Measurements from ENCODE around the gene ADARB1. TPM values are rescaled to one million over a fixed set of nuclear protein-coding genes. Genes with fewer than 3 reads are reported as not detected.

ADARB1 gene
- total and polyA plus RNA-seq, 9 of the 15 experiments (the other 6 are each of a cell fraction or from before 2014, with no cell fraction given), result 6.7 to 16.0 (median 8.3) TPM

- FAIRE-seq, result no peak
- Histone ChIP-seq H3K9me3 (replicated peaks; ENCODE audit: control insufficient read depth, insufficient read depth, low read depth, low read length) (peaks cover 10% of the 10 kb centered on the region), H2AFZ (ENCODE audit: low read depth, low read length) (no peak overlapping the region), H4K20me1 (replicated peaks; ENCODE audit: control insufficient read depth, insufficient read depth, low read length) (no peaks in the 10 kb centered on the region; the same call in 1 of the 2 replicates), H3K27ac (ENCODE audit: extremely low read depth, low read depth, low read length) (no peak overlapping the region), H3K79me2 (ENCODE audit: control insufficient read depth, insufficient read depth, low read length) (no peaks in the 10 kb centered on the region), H3K9me1 (ENCODE audit: control insufficient read depth, insufficient read depth, low read length) (no peaks in the 10 kb centered on the region), H3K9ac (ENCODE audit: insufficient read depth in 1 of 2, low read depth in 2 of 2, low read length in 2 of 2) (no peak overlapping the region), H3K4me3 (no peak overlapping the region), H3K4me2 (ENCODE audit: insufficient read depth, low read length) (no peak overlapping the region), H3K27me3 (ENCODE audit: control insufficient read depth in 2 of 2, insufficient read depth in 2 of 2, low read length in 2 of 2) (peaks cover 46 to 68% of the 10 kb centered on the region in 2 experiments), H3K36me3 (ENCODE audit: control insufficient read depth, insufficient read depth, low read length) (no peaks in the 10 kb centered on the region), H3K4me1 (replicated peaks in 1 of 2; ENCODE audit: control insufficient read depth in 2 of 2, insufficient read depth in 2 of 2, low read length in 2 of 2) (peaks cover 0 to 32% of the 10 kb centered on the region in 2 experiments; a peak in 1 of 5 replicates)
- DNase-seq (ENCODE audit: extremely low read depth in 1 of 4, low spot score in 3 of 4), result no peak
- BruUV-seq (replicated peaks), result no TSS peak
- intact Hi-C loops (cut with micrococcal nuclease), result no loop called here
- no peak for ATAC-seq
- WGBS (ENCODE audit: insufficient coverage, low coverage, missing lambda C conversion rate), result 10% methylated on average over 9 of the region's 9 CpGs
- ChIA-PET POLR2A (interaction anchor here (0.6 to 1.3 kb wide), 2 partner anchors 25 to 826 kb away, joined by 3 to 4 read pairs; no protein-coding TSS in a partner anchor), CTCF (ENCODE audit: low intra/inter-chr PET ratio) (no interaction called here)
- in situ Hi-C loops (cut with MboI), result no loop called here
- TF ChIP-seq FOXM1 (IDR thresholded peaks at IDR 0.05; ENCODE audit: low read depth) (no peak), FOXM1 (CRISPR knock-in tag; IDR thresholded peaks at IDR 0.05; ENCODE audit: low read depth) (no peak), PTTG1 (tag; IDR thresholded peaks at IDR 0.05; ENCODE audit: low read depth) (no peak), COPS2 (conservative IDR thresholded peaks at IDR 0.05) (no peak), MCM3 (IDR thresholded peaks at IDR 0.05) (no peak), NCOA4 (IDR thresholded peaks at IDR 0.05; ENCODE audit: partially characterized antibody) (no peak), SUPT5H (IDR thresholded peaks at IDR 0.05) (no peak), ZNF224 (CRISPR knock-in tag; IDR thresholded peaks at IDR 0.05) (no peak), AFF1 (IDR thresholded peaks at IDR 0.05; ENCODE audit: low read depth in 1 of 2, partially characterized antibody in 2 of 2) (no peak), EGR1 (conservative IDR thresholded peaks at IDR 0.05) (no peak), IRF9 (tag; IDR thresholded peaks at IDR 0.05) (no peak), ZNF830 (CRISPR knock-in tag; IDR thresholded peaks at IDR 0.05) (no peak), NUFIP1 (IDR thresholded peaks at IDR 0.05; ENCODE audit: partially characterized antibody) (no peak), HNRNPLL (IDR thresholded peaks at IDR 0.05; ENCODE audit: low read depth, low read length, poor library complexity, severe bottlenecking) (no peak), NR0B1 (IDR thresholded peaks at IDR 0.05; ENCODE audit: partially characterized antibody) (no peak), BRD9 (IDR thresholded peaks at IDR 0.05; ENCODE audit: low read depth, partially characterized antibody) (no peak), ZBTB5 (IDR thresholded peaks at IDR 0.05) (no peak)
Measured at GRCh38 chr21:45037986-45038385, 36.4 kb upstream of the ADARB1 start.

Measured in K562 (cell line).